Vein endothelial cell (primary cell): ENCODE data around the gene XPOT. TPM values are rescaled to one million over a fixed set of nuclear protein-coding genes. Genes with fewer than 3 reads are reported as not detected.

Experiments used
- small RNA-seq: library from RNA; depleted of rRNA; stranded (forward); fragments of <200 nt; gene quantifications from one replicate; pipeline ENCODE3, GENCODE V24; 2012
- total RNA-seq: library from RNA; depleted of rRNA; stranded (reverse); fragments of >200 nt; gene quantifications from 2 replicates; pipeline ENCODE4 v1.2.3, GENCODE V29; 2012

Gene XPOT, protein sequence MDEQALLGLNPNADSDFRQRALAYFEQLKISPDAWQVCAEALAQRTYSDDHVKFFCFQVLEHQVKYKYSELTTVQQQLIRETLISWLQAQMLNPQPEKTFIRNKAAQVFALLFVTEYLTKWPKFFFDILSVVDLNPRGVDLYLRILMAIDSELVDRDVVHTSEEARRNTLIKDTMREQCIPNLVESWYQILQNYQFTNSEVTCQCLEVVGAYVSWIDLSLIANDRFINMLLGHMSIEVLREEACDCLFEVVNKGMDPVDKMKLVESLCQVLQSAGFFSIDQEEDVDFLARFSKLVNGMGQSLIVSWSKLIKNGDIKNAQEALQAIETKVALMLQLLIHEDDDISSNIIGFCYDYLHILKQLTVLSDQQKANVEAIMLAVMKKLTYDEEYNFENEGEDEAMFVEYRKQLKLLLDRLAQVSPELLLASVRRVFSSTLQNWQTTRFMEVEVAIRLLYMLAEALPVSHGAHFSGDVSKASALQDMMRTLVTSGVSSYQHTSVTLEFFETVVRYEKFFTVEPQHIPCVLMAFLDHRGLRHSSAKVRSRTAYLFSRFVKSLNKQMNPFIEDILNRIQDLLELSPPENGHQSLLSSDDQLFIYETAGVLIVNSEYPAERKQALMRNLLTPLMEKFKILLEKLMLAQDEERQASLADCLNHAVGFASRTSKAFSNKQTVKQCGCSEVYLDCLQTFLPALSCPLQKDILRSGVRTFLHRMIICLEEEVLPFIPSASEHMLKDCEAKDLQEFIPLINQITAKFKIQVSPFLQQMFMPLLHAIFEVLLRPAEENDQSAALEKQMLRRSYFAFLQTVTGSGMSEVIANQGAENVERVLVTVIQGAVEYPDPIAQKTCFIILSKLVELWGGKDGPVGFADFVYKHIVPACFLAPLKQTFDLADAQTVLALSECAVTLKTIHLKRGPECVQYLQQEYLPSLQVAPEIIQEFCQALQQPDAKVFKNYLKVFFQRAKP
- 60.1 and 69.4 TPM in 2 replicates for total RNA-seq

DNA sequence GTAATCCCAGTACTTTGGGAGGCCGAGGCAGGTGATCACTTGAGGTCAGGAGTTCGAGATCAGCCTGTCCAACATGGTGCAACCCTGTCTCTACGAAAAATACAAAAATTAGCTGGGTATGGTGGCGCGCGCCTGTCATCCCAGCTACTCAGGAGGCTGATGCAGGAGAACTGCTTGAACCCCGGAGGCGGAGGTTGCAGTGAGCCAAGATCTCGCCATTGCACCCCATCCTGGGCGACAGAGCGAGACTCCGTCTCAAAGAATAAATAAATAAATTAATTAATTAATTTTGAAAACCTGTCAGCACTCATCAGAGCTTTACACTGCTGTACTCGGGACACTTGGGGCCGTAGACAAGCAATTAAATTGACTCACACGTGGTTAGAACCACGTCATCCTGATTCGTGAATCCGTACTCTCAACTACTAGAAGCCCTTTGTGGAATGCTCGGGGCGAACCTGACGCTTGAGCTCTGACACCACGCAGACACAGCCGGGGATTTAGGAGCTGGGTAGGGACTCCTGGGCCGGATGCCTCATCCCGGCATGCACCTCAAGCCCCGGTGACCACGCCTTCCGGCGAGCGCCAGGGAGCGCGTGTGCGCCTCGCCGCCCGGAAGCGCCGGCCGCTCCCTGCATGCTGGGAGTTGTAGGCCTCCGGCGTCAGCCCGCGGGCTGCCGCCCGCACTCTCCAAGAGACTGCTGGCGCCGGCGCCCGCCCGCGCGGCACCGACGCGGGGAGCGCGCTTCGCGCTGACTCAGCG lies at the start of gene XPOT:
TSS of gene XPOT (plus strand) at position 686 of the 763 bp plus-strand sequence. CDS start 5,644 bp downstream, outside the sequence.

DNA sequence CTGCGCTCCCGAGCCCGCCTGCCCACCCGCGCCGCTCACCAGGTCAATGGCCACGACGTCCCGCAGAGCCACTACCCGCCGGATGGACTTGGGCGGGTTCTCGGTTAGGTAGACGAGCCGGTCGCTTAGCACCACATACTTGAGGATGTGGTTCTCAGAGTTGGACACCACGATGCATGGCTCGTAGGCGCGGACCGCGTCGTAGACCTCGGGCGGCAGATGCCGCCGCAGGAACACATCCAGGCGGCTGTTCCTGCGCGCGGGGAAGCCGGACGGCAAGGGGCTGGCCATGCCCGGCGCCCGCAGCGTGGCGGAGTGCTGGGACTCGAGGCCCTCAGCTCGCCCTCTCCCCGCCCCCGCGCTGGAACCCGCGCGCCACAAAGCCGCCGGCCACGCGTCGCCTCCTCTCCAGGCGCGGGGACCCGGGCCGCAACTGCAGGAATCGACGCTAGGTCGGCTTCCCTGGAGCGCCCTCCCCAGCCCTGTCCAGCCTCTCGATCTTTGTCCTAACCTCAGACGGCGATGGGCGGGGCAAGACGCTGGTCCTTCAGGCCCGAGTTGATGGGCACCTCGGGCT lies 13.8 kb upstream of the XPOT start, which contains the start of gene C12orf56:
TSS of gene C12orf56 (minus strand) at position 484 of the 577 bp plus-strand sequence. CDS start at position 291, 193 bp downstream.

DNA sequence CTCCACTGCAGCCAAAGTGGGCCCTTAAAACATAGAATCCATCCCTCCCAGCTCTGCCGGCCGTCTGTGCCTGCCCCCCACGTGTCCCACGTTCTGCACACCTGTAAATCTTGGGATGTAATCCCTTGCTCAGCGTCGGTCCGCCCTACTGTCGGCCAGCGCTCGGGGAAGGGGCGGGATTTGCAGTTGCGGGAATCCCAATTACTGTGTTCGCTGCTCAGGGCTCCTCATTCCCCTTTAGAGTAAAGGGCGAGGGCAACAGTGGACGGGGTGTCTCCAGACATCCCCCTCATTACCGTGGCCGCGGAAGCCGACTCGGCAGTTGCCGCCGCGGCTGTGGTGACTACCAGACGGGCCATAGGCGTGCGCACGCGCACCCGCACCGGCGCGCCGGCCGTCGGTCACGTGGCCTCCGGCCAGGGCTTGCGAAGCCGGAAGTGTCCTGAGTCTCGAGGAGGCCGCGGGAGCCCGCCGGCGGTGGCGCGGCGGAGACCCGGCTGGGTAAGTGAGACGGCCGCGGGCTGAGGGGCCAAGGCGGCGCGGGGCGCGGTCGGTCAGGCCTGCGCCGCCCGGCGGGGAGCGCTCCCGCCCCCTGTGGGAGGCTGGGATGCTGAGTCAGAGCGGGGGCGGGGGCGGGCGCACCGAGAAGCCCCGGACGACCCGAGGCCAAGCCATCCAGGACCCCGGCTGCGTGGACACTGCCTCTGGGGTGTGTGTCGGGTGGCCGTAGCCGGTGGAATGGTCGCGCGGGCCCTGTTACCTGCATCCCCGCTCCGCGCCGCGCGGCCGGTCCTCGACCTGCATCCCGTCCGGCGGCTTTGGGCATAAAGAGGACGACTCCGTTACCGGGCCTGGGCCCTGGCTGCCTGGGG lies 47.7 kb downstream of the XPOT start, which contains the start of gene TBK1:
TSS of gene TBK1 (plus strand) at position 434 of the 872 bp plus-strand sequence. CDS start 3,751 bp downstream, outside the sequence.

Small RNA genes lying within 50 kb of the gene (small RNA-seq; reads per million reads assigned to genes)
- gene RF01210 = not detected

Other genes starting within 250 kb of the XPOT start
- gene KICS2, start 182.1 kb upstream of the XPOT start, total RNA-seq = 4.9 and 5.1 TPM in 2 replicates
- not detected in 2 replicates for gene C12orf56, start 13.6 kb upstream of the XPOT start, total RNA-seq
- gene TBK1, start 47.7 kb downstream of the XPOT start, total RNA-seq = 25.2 and 35.1 TPM in 2 replicates
- gene RASSF3, start 206.1 kb downstream of the XPOT start, total RNA-seq = 35.9 and 55.0 TPM in 2 replicates